ENCODE data around the gene KSR2.

GRCh38 chr12:117461732-117462131, 507.1 kb downstream of the KSR2 start:
- TF ChIP-seq ZFX (CRISPR knock-in tag; IDR thresholded peaks at IDR 0.05; ENCODE audit: low read depth) (no peak), KLF13 (CRISPR knock-in tag; IDR thresholded peaks at IDR 0.05) (no peak), TAF1 (CRISPR knock-in tag; IDR thresholded peaks at IDR 0.05) (no peak), NFYB (CRISPR knock-in tag; IDR thresholded peaks at IDR 0.05) (no peak), ZBTB21 (CRISPR knock-in tag; IDR thresholded peaks at IDR 0.05) (no peak), ZNF629 (CRISPR knock-in tag; conservative IDR thresholded peaks at IDR 0.05) (no peak)

All from HepG2 (cell line).